Cardiac septum (tissue), 1 donor: ENCODE measurements around the gene PTHLH. TPM values are rescaled to one million over a fixed set of nuclear protein-coding genes. Genes with fewer than 3 reads are reported as not detected.

Experiments
- DNase-seq: peaks from one replicate; pipeline ENCODE4 v3.0.0-alpha.2; 2020; ENCODE audit warnings: low spot score
- intact Hi-C: fragments of 100-400 bp; cut with DNase I; formaldehyde crosslinking; loops from one replicate; pipeline ENCODE4 v1.14.0; 2022
- long read RNA-seq: library from polyadenylated mRNA; unstranded; transcript quantifications from one replicate; pipeline ENCODE4 v2.0.0, GENCODE V29; 2021
- total RNA-seq: library from RNA; stranded (reverse); fragmentation: NEBNext Ultra II Directional; extraction: Animal tissue kit (Norgen Biotek cat#: 25700); gene quantifications from one replicate; pipeline ENCODE4 v1.2.1, GENCODE V29; 2021
- donor health status: DM: no; HTN: no; CAD: no.

The PTHLH gene
- total RNA-seq = 1.9 TPM
- long read RNA-seq, partial matches to known transcripts = 1 of 2 reads
- long read RNA-seq, other reads (novel, unspliced or antisense) = 0 of 2 reads

DNA sequence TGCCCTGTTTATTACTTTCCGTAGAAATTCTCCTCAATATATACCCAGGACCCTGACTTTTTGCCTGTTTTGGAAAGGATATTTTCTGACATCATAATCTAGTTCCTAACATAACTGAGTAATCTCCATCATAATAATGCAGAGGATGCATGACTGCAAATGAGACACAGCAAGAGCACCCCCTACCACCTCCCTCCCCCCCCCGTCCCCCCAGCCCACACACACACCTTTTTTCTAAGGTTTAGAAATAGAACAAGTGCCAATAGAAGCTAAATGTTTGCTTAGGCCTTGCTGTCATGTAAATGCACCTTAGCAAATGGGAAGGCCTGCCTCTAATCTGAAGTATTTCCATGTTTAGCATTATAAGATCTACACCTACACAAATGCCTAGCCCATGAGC lies at the start of gene PTHLH:
PTHLH (minus strand) TSS at position 13 of the 400 bp plus-strand sequence. CDS start 3,239 bp downstream, outside the sequence.
- intact Hi-C loops = no loop called here

DNA sequence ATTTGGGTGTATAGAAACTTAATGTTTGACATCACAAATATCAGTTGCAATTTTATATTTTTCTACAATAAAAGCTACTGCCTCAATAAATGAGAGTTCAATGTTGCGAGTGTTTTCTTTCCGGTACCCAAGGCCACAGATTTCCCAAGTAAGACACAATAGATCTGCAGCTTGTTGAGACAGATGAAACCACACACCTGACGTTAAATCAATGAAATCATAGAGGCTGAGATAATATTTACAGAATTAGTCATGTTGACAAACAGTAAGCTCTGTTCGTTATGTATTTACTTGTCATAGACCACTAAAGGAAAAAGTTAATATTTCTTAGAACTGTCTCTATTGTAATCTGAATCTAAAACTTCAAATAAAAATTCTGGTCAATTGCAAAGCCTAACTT lies 49.2 kb upstream of the PTHLH start:
- intact Hi-C loops = no loop called here
- no peak for DNase-seq

More for the DNA sequence above, at the start of gene PTHLH:
- no peak for DNase-seq

DNA sequence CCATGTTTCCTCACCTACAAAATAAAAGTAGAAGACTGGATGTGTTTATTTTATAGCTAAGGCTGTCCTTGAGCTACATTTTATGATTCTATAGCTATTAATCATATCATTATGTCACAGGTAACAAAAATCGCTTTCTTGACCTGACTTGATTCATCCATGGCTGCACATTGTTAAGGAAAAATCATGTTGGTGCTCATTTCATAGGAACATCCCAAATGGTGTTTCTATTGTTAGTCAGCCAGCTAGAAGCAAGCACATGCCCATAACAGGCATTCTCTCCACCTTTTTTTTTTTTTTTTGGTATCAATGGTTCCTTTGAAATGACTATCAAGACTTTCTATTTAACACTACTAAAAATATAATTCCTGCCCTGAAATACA lies 45.3 kb upstream of the PTHLH start:
- intact Hi-C loops = no loop called here
- DNase-seq = no peak

GRCh38 chr12:28017126-28017872 lies 44.8 kb upstream of the PTHLH start:
- intact Hi-C loops = no loop called here
- no peak for DNase-seq

DNA sequence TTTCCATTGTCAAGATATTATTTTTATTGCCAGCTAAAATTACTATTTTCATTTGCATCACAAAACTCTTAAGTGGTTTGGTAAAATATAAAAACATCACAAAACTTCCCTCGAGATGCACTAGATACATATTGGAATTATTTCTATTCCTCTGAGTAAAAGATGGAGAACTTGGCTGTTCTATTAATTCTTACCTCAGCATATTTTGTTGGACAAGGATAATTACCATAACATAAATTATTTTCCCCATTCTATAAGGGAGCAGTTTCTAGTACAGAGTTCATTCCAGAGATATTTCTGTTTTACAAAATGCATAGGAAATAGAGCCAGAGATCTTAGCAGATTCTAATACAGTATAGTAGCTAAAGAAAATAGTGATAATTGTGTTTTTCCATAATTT lies 42.6 kb upstream of the PTHLH start:
- DNase-seq = no peak
- intact Hi-C loops = no loop called here

DNA sequence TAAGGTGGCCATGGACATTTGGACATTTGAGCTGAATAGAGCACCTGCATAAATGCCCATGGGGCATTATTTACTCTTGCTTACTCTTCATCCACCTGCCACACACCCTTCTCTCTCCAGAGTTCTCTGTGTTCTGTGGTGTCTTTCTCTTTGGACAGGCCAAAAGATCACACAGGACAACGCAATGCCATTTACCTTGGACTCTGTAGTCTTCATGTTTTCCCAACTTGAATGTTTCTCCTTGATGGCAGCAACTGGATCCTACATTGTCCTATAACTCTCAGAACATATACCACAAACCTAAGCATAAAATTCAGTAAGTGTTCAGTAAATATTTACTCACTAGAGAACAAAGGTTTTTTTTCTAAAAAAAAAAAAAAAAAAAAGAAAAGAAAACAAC lies 41.7 kb upstream of the PTHLH start:
- DNase-seq = no peak
- intact Hi-C loops = no loop called here

- DNase-seq = no peak
- intact Hi-C loops = no loop called here
Measured at GRCh38 chr12:28012333-28012918, 39.9 kb upstream of the PTHLH start.

GRCh38 chr12:28010036-28010435 lies 37.5 kb upstream of the PTHLH start:
- intact Hi-C loops = no loop called here
- DNase-seq = no peak

DNA sequence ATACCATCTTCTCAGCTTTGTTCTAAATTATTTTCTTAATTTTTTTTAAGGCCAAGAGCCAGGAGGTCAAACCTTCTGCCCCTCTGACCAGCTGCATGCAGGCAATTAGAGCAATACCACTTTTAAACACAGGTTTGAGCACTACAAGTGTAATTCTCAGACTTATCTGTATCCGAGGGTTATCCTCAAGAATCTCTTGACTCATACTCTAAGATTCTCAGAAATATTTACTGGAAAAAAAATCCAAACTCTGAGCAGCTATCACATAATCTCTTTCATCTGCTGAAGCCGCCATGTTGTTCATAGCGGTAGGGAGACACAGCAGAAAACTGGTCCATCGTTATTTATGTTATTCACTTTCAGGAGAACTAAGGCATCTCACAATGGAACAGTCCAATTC lies 27.4 kb upstream of the PTHLH start:
- intact Hi-C loops = no loop called here
- DNase-seq = no peak

DNA sequence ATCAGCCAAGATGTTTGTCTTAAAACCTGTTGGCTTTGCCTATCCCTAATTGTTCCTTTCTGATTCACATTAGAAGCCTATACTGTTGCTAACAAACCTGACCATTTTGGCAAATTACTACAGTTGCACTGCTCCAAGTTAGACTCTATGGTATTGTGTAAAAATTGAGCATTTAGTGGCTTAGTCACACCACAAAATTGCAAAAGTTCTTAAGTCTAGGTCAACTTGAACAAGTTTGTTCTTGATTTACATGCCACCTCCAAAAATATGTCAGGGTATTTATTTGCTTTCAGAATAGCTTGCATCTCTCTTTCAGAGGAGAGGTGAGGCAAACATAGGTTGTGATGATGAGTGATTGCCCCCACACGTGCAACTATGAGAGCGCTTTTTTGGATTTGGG lies 27.0 kb upstream of the PTHLH start:
- intact Hi-C loops = no loop called here
- DNase-seq = no peak

- intact Hi-C loops = no loop called here
Measured at GRCh38 chr12:27998658-27999057, 26.1 kb upstream of the PTHLH start.

GRCh38 chr12:27998170-27998569 lies 25.6 kb upstream of the PTHLH start:
- DNase-seq = no peak
- intact Hi-C loops = no loop called here

More at GRCh38 chr12:27998658-27999057, 26.1 kb upstream of the PTHLH start:
- no peak for DNase-seq

DNA sequence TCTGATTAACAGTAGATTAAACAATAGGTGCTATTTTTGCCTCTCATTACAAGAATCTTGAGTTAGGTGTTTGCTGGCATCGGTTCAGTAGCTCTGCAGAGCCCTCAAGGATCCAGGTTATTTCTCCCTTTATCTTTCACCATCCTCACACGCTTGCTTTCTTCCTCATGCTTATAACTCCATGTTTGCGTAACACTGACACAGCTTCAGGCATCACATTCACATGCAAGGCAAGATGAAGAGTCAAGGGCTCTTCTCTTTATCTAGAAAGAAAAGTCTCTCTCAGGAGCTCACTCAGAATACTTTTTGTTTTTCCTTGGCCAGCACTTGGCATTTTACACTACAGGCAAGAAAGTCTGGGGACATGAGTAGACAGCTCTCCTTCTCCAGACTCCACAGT lies 24.2 kb upstream of the PTHLH start:
- intact Hi-C loops = no loop called here
- no peak for DNase-seq

DNA sequence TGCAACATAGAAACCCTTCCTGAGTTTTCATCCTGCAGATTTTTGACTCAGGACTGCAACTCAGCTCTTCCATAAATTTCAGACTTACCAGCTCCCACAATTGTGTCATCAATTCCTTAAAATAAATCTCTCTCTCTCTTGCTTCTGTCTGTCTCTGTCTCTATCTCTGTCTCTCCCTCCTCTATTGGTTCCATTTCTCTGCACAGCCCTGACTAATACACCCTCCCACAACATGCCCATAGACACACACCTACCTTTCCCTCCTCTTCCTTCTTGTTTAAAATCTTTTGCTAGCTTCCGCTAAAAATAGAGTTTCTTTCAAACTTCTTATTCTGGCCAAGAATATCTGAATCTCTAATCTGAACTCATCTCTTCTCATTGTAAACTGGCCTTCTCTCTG lies 22.9 kb upstream of the PTHLH start:
- intact Hi-C loops = no loop called here
- DNase-seq = no peak

DNA sequence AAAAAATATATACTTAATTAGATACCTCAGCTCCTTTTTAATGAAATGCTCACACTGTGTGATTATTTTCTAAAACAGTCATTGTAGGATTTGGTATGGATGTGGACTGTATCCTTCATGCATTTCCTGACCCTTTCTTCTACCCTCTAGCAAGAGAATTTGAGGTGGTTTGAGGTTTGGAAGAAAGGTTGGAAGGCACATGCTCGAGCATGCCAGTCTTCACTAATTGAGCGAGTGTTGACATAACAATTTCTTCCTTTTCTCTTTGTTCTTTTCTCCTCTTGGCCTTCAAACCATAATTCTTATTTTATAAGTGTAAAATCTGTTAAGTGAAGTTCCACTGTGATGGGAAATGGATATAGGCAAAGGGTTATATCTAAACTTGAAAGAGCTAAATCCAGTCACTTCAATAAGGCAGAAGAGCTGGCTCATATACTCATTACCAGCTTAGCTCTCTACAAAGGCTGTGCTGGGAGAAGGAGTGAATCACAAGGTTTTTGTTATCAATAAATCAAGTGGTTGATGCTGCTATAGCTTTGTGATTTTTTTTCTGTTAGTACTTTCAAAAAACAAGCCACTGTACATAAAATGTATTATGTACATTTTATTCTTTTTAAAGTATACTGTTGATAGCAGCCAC lies 16.2 kb upstream of the PTHLH start:
- intact Hi-C loops = no loop called here
- no peak for DNase-seq

GRCh38 chr12:27987331-27987730 lies 14.8 kb upstream of the PTHLH start:
- DNase-seq = no peak
- intact Hi-C loops = no loop called here

- no peak for DNase-seq
- intact Hi-C loops = no loop called here
Measured at GRCh38 chr12:27984275-27984674, 11.7 kb upstream of the PTHLH start.

DNA sequence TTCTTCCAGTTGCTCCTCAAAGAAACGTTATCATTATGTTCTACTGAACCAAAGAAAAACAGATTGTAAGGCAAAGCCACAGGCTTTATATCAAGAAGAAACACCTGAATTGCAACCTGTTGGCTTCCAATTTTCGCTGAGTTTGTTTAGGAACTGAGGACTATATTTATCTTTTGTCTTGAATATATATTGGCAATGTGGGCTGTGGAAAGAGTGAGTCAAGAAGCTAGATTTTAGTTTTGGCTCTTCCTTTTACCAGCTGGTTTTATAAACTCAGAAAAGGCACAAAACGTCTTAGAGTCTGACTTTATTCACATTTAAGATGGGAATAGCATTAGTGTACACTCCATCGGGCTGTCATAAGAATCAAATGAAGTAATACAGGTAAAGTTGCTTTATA lies 10.4 kb upstream of the PTHLH start:
- no peak for DNase-seq
- intact Hi-C loops = no loop called here

- DNase-seq = no peak
- intact Hi-C loops = no loop called here
Measured at GRCh38 chr12:27982385-27982784, 9.9 kb upstream of the PTHLH start.

DNA sequence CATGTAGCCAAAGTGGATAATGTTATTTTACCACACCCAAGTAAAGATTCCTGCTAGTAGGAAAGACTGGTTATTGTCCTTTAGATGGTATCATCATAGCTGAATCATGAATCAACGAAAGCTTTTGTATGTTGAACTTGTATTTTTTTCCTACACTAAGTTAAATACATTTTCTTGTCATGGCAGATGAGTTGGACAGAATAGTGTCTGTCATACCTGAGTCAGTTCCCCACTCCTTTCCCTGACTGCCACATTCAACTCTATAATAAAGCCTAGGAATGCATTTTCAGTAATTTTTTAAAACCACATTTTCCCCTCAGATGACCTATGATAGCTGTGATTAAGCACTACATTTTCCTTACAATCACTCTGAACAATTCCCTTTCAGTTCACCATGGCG lies 9.3 kb upstream of the PTHLH start:
- intact Hi-C loops = no loop called here
- no peak for DNase-seq

DNA sequence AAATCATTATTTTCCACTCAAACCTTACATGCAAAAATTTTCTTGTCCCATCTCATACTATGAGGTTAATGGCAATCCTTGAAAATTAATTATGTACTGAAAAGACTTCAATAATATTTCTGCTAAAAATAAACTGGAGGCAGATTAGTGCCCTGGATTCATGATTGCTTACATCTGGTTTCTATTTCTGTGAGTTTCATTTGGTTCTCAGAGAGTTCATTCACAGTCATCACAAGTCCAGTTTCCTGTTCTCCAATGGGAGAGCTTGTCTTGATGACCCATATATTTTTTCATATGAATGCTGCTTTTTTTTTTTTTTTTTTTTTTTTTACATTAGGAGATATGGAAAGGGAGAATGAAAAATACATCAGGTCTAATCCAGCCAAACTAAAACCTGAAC lies 6.6 kb upstream of the PTHLH start:
- DNase-seq = no peak
- intact Hi-C loops = no loop called here
